Activated CD4-positive, alpha-beta T cell treated with anti-CD3 and anti-CD28 coated beads, Interleukin-2, amount 50 U/mL, for 48 hours (primary cell): Measurements from ENCODE around the gene PDF.
"Not testable (repeated sequence)": the region's sequence is repeated elsewhere in the genome, so short reads cannot be mapped to it uniquely, and the experiment has no call there.

ENCODE experiments used
- DNase-seq, 2 experiments: peaks; one replicate each; pipeline ENCODE4 v3.0.0-alpha.2; 2020

The PDF gene

DNA sequence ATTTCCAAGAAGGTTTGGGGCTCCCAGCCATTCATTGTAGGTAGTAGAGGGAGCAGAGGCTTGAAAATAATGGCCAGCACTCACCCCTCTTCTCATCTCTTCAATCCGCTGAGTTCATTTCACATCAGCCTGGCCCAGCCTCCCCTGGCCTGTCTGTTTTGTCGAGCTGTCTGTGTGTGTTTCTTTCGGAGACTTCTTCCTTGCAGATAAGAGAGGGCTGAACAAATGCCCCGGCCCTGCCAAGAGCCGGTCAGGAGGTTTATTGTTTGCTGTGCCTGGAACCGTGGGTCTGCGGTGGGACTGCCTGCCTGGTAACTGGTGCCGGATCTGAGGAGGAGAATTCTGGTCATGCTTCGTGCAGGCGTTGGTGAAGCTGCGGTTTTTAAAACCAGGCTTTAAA, 15.9 kb downstream of the PDF start:
- DNase-seq = no peak

- no peak for DNase-seq
Observed at GRCh38 chr16:69313469-69313868, 16.9 kb downstream of the PDF start.

DNA sequence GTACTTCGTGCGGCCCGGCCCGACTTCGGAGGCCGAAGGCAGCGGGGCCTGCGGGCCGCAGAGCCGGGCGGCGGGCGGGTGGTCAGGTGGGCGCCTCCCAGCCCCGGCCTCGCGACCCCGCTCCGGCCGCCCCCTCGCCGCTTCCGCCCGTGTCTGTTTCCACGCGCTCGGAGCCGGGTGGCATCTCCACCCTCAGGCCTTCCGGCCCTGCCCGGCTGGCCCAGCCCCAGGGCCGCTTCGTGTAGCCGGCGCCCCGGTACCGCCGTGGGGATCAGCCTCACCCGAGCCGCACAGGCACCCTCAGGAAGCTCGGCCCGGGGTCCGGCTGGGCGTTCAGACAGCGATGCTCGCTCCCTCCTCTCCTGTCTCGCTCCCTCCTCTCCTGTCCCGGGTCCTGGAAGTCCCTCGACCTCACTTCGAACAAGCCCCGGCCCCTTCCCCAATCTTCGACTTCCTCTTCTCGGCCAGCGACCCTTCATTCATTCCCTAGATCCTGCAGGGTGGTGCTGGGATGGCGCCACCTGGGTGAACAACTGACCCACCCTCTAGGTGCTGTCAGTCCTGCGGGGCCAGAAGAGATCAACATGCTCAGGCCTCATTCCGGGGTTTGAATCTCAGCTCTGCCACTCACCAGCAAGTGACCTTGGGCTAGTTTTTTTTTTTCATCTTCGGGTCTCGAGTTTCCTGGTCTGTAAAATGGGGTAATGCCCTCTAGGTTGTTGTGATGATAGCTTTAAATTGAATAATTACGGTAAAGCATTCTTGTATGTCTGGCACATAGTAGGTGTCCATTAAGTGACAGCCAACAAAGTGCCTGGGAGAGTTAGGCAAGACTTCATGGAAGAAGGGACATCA, 18.6 kb downstream of the PDF start:
- DNase-seq = peak; percentile 52 to 53

GRCh38 chr16:69310653-69311532, 19.5 kb downstream of the PDF start, which contains the start of gene VPS4A:
Gene VPS4A, plus strand, starts transcription at chr16:69311350. Its CDS starts 162 bp downstream, at chr16:69311512.
- DNase-seq = peak; percentile 97 to 98

- no peak for DNase-seq
Observed at GRCh38 chr16:69309316-69309715, 21.1 kb downstream of the PDF start.

DNA sequence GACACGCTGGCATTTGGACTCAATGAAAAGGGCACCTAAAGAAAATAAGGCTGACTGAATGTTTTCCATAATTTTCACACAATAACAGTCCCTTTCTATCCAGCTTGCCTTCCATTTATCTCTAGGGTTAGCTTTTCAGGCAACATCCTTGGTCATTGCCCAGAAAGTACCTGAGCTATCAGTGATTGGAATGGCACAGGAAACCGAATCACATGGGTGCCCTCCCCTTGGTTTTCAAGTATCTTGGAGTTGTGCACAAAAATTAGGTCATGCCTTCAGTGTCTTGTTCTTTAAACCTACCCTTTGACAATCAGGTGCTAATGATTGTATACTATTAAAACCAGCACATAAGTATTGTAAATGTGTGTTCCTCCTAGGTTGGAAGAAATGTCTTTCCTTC, 22.5 kb downstream of the PDF start:
- DNase-seq = no peak

DNA sequence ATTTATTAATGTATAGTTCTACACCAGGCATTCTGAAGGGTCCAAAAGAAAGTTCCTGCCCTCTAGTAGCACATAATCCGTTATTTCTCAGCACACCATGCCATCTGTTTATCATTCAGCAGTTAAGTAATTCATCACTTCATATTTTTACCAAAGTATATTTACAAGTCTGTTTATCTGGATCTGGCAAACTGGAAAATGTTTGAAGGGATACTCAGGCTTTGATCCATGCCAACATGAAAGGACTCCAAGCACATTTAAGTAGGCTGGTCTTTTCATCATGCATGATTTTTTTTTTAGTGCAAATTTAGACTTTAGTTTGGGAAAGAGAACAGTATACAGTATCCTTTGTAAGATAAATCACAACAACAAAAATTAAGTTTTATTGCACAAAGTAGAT, 23.3 kb downstream of the PDF start:
- DNase-seq = no peak

DNA sequence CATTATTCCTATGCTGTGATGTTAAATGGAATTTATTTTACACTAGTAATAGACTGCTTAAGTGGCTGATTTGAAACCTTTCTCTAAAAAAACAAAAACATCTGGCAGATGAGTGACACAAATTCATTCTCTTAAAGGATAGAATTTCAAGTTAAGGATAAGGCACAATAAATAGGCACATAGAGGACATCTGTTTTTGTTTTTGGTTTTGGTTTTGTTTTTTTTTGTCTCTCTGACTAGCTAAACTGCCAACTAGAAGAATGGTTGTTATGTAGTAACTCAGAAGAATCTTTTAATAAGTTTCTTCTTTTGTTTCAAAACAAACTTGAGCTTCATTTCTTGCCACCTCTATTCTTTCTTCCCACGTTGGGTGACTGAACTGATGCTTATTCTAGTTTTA, 24.4 kb downstream of the PDF start:
- DNase-seq = no peak

DNA sequence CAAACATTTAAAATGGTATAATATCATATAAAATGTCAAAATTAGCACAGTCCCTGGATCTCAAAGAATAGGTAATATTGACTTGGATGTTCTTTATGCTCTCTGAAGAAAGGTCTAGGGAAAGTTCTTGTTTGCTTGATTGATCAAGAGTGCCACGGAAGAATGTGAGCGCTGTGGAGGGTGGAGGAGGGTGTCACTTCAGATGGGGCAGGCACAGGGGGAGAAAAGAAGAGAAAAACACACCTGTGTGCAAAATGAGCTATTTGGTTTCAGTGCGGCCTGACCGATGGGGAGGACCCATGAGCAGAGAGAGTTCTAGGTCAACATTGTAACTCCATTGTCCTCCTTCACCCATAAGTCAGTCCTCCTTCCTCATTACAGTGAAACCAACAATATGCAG, 28.1 kb downstream of the PDF start:
- no peak for DNase-seq

GRCh38 chr16:69301861-69302260, 28.5 kb downstream of the PDF start:
- DNase-seq = no peak

GRCh38 chr16:69301187-69301586, 29.2 kb downstream of the PDF start:
- no peak for DNase-seq

GRCh38 chr16:69298261-69298660, 32.1 kb downstream of the PDF start:
- DNase-seq = no peak

DNA sequence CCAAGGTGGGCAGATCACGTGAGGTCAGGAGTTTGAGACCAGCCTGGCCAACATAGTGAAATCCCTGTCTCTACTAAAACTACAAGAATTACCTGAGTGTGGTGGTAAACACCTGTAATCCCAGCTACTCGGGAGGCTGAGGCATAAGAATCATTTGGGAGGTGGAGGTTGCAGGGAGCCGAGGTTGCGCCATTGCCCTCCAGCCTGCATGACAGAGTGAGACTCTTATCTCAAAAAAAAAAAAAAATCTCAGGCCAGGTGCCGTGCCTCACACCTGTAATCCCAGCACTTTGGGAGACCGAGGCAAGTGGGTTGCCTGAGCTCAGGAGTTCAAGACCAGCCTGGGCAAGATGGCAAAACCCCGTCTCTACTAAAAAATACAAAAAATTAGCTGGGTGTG, 33.6 kb downstream of the PDF start:
- not testable (repeated sequence) for DNase-seq

GRCh38 chr16:69294051-69294450, 36.3 kb downstream of the PDF start:
- DNase-seq = no peak

GRCh38 chr16:69293401-69293800, 37.0 kb downstream of the PDF start:
- no peak for DNase-seq

- not testable (repeated sequence) for DNase-seq
Observed at GRCh38 chr16:69291657-69292056, 38.7 kb downstream of the PDF start.

- DNase-seq = peak in 1 of 2 experiments; percentile 25
Observed at GRCh38 chr16:69286941-69287713, 43.3 kb downstream of the PDF start.

- no peak for DNase-seq
Observed at GRCh38 chr16:69285240-69285639, 45.1 kb downstream of the PDF start.

DNA sequence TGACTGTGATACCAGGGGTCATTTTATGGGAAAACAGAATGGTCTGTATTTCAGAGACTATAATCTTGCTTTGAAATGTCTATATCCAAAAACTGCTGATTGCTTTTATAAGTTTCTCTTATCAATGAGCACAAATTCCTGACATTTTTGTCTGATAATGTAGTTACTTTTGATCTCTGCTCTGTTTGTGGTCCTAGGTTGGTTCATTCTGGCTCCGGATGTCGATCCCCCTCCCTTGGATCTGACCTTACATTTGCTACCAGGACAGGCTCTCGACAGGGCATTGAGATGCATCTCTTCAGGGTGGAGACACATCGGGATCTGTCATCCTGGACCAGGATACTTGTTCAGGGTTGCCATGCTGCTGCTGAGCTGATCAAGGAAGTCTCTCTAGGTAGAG, 46.5 kb downstream of the PDF start:
- no peak for DNase-seq

DNA sequence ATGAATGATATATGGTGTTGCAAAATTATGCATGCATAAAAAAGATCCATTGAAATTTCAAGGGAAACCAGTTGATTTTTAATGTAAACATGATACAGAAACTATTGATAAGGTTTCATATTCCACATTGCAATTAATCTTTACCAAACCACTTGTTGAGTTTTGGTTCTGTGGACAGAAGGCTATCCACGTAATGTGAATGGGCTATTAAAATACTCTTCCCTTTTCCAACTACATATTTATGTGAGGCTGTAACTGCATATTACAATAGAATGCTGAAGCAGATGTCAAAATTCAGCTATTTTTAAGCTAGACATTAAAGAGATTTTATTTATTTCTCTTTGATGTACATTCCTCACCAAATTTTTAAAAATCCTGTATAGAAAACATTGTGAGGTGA, 53.0 kb downstream of the PDF start:
- DNase-seq = no peak
